GM21367 (cell line): ENCODE measurements around the gene ASCC1.
A peak's percentile ranks its signal among the peaks of the same experiment; 100 is the strongest.
"Not testable (repeated sequence)": the region's sequence is repeated elsewhere in the genome, so short reads cannot be mapped to it uniquely, and the experiment has no call there.

ENCODE experiments used
- ATAC-seq: cut with Tn5 transposase; IDR thresholded peaks from one replicate; pipeline ENCODE4 v1.9.1; 2021; ENCODE audit not compliant: unreplicated experiment

The ASCC1 gene

DNA sequence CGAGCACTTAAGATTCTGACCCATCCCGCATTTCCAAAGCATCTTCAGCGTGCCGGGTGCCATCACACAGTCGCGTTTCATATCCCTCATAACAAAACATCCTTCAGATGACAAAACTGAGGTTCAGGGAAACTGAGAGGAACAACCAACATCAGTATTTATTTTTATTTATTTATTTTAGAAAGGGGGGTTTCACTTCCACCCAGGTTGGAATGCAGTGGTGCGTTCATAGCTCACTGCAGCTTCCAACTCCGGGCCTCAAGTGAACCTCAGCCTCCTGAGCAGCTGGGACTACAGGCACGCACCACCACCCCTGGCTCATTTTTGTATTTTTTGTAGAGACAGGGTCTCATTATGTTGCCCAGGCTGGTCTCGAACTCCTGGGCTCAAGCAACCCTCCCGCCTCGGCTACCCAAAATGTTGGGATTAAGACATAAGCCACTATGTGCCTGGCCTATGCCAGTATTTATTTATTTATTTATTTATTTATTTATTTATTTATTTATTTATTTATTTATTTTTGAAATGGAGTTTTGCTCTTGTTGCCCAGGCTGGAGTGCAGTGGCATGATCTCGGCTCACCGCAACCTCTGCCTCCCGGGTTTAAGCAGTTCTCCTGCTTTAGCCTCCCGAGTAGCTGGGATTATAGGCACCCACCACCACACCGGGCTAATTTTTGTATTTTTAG is 33.2 kb upstream of the ASCC1 start:
- not testable (repeated sequence) for ATAC-seq

DNA sequence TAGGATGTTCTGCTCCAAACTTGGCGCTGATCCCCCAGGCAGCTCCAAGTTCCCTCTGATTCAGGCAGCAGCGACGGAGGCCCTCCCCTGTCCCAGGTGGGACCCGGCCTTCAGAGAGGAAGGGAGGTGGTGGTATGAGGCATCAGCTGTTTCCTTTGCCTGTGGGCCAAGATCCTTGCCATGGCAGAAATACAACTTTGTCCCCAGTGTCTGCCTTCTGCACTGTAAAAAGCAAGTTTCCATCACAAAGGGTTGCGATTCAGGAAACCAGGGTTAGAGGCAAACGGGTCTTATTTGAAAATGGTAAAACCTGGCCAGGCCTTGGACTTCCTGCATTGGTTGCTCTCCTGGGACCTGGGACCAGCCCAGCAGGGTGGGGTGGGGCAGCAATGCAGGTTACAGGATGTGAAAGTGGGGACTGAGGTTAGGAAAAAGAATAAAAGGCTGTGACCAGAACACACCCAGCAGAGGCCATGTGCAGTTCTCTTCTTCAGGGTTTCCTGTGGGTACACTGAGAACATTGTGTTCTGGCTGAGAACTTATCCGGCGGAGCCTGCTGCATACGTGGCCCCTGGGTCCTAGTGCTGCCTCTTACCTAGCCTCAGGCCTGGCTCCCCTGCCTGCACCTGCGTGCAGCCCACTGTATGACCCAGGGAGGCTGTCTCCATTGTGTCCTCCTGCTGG is 32.5 kb upstream of the ASCC1 start:
- peak; percentile 75 for ATAC-seq

GRCh38 chr10:72245949-72246525 is 30.0 kb upstream of the ASCC1 start:
- ATAC-seq, result no peak

- ATAC-seq, result no peak
These were observed 28.5 kb upstream of the ASCC1 start for GRCh38 chr10:72244573-72245038.

GRCh38 chr10:72243822-72244437 is 27.9 kb upstream of the ASCC1 start:
- ATAC-seq, result no peak

GRCh38 chr10:72242675-72243074 is 26.6 kb upstream of the ASCC1 start:
- ATAC-seq, result no peak

- no peak for ATAC-seq
These were observed 25.7 kb upstream of the ASCC1 start for GRCh38 chr10:72241691-72242252.

- no peak for ATAC-seq
These were observed 24.3 kb upstream of the ASCC1 start for GRCh38 chr10:72240371-72240770.

GRCh38 chr10:72239409-72239808 is 23.3 kb upstream of the ASCC1 start:
- ATAC-seq, result no peak

- no peak for ATAC-seq
These were observed 22.5 kb upstream of the ASCC1 start for GRCh38 chr10:72238392-72239175.

DNA sequence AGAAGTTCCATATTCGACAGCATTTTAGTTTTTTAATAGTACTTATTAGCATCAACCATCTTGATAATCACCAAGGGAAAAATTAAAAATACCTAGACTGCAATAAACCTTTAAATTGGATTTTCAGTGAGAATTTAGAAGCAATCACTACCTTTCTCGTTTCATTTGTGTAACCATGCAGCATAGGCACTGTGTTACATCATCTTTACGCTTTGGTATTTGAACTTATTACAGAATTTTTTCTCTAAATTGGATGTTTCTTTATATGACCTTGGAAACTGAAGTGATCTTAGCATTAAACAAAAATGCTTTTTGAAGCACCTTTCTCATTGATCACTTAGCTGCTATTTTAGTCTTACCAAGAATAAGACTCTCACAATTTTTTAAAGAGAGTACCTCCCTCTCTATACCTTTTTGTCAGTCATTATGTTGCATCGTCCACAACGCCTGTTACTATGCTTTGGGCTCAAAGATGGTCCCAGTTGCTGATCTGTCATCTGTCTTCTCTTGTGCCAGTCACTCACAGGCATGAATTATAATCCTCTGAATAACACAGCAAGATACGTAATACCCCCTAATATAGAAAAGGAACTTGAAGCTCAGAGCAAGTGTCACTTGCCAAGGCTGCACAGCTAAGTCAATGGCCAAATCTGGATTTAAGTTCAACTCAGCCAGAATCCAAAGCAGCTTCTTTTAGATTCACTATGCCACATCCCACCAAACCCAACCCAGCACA is 19.6 kb upstream of the ASCC1 start:
- no peak for ATAC-seq

DNA sequence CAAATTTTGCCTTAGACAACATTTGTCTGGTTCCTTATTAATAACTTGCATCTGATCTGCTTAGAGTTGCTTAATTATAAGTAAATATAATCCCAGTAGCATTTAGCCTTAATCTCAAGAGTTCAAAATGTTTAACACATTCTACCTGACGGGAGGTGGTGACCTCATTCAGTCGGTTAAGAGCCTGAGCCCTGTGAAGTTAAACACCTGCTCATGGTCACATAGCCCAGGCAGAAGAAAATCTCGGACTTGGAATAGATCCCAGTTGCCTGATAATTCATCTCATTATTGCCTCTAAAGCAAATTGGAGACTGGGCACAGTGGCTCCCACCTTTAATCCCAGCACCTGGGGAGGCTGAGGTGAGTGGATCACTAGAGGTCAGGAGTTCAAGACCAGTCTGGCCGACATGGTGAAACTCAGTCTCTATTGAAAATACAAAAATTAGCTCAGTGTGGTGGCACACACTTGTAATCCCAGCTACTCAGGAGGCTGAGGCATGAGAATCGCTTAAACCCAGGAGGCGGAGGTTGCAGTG is 18.6 kb upstream of the ASCC1 start:
- ATAC-seq, result no peak

DNA sequence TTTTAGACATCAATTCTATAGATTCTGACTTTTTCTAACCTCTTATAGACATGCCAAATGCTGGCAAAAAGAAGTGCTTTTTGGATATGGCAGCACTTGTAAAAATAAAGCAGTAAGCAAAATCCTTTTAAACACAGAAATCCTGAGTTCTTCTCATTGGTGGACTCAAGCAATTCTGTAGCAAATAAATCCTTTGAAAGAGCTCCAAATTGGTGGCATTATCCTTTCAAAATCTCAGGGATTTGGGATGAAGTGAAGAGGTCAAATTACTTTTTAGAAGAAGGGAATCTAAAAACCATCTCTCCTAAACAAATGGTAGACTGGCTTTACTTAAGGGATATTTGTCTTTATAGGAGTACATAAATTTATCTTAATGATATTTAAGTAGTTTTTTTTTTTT is 17.5 kb upstream of the ASCC1 start:
- ATAC-seq, result no peak

GRCh38 chr10:72229261-72230251 is 13.5 kb upstream of the ASCC1 start:
- no peak for ATAC-seq

DNA sequence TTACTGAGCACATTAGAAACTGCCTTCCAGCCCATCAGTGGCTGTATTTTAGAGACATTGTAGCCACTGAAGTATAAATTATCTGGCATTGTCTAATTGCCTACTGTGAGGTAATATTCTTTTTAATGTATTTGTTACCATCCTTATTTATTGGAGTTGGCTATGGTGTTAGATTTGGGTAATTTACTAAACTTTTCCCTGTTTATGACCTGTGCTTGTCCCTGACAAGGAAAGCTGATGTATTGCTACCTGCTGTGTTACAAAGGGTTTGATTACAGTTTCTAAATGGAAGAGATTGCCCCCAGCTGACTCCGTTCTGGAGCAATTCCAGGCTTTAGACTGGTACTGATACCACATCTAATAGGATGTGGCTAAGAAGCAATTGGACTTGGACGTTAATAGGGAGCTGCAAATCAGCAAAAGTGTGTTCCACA is 12.3 kb upstream of the ASCC1 start:
- ATAC-seq, result no peak

DNA sequence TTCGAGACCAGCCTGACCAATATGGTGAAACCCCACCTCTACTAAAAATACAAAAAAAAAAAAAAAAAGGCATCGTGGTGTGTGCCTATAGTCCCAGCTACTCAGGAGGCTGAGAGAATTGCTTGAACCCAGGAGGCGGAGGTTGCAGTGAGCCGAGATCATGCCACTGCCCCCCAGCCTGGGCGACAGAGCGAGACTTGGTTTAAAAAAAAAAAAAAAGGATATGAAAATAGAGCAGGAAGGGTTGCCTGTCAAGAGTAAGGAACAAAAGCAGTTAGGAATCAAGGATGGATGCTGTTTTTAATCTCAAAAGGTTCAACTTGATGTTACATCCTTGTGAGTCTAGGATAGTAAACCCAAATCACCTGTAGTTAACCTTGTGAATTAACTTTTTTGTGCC is 11.8 kb upstream of the ASCC1 start:
- ATAC-seq, result no peak

DNA sequence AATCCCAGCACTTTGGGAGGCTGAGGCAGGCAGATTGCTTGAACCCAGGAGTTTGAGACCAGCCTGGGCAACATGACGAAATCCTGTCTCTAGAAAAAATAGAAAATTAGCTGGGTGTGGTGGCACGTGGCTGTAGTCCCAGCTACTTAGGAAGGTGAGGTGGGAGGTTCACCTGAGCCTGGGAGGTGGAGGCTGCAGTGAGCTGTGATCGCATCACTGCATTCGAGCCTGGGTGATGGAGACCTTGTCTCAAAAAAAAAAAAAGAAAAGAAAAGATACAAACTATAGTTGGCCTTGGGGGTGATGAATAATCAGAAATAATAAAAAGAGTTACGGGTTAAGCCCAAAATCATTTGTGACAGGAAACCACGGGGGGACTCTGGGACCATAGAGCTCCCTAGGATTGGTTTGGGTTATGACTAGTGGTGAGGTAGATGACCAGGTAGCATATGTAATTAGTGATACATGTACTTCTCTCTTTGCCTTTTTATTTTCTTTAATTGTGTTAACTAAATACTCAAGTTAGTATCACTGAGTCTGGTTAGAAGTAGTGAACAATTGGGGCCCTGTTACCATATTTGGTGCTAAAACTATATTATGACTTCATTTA is 10.4 kb upstream of the ASCC1 start:
- ATAC-seq, result no peak

DNA sequence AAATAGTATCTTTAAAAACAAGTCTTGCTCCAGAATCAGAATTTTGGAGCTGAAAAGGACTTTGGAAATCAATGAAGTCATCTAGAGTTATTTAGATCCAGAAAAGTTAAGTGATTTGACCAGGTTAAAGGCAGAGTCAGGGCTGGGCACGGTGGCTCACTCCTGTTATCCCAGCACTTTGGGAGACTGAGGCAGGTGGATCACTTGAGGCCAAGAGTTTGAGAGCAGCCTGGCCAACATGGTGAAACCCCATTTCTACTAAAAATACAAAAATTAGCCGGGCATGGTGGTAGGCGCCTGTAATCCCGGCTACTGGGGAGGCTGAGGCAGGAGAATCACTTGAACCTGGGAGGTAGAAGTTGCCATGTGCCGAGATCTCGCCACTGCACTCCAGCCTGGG is 8.1 kb upstream of the ASCC1 start:
- ATAC-seq, result not testable (repeated sequence)
